SK-N-SH (cell line): ENCODE measurements around the gene SH3RF2. TPM values are rescaled to one million over a fixed set of nuclear protein-coding genes. Genes with fewer than 3 reads are reported as not detected.

Source experiments
- CTCF ChIA-PET: fragments of 300-600, 350-600 bp; formaldehyde crosslinking; extraction: SDS; loops from one replicate; lab custom pipeline; 2021; lab: Yijun Ruan, JAX
- POLR2A ChIA-PET: fragments of 350-600 bp; sonication (Branson Sonifier 250); formaldehyde crosslinking; extraction: SDS; loops from one replicate; lab custom pipeline; 2020; ENCODE audit warnings: antibody characterized with exemption, inconsistent platforms; lab: Yijun Ruan, JAX
- DNase-seq: peaks from one replicate; pipeline ENCODE4 v3.0.0; 2012
- H2AFZ ChIP-seq: fragments of 200-600 bp; sonication (generic); 2 replicates; pipeline ENCODE4 v1.8.1; 2016; ENCODE audit warnings: antibody characterized with exemption, mild to moderate bottlenecking, low read depth
- H3F3A ChIP-seq: fragments of 200-600 bp; sonication (generic); replicated peaks from 2 replicates; pipeline ENCODE3; 2016; ENCODE audit warnings: antibody characterized with exemption, mild to moderate bottlenecking; ENCODE audit not compliant: insufficient read depth
- H3K27ac ChIP-seq, 2 experiments: fragments of 200-500 bp in 1 of 2; fragments of 200-600 bp in 1 of 2; sonication (Bioruptor generic) in 1 of 2; sonication (generic), shearing (Covaris generic) in 1 of 2; 2 replicates each; pipeline versions ENCODE4 v1.5.1 to v1.6.1; 2014 to 2016; ENCODE audit warnings: low read depth in 2 of 2, inconsistent platforms in 1 of 2, low read length in 1 of 2, mild to moderate bottlenecking in 1 of 2, mixed read lengths in 1 of 2
- H3K27me3 ChIP-seq: fragments of 200-600 bp; sonication (generic), shearing (Covaris generic); 2 replicates; pipeline ENCODE4 v1.6.1; 2016; ENCODE audit warnings: mixed run types; ENCODE audit not compliant: insufficient read depth
- H3K36me3 ChIP-seq, 2 experiments: fragments of 200-500 bp in 1 of 2; fragments of 200-600 bp in 1 of 2; sonication (Bioruptor generic) in 1 of 2; sonication (generic) in 1 of 2; replicated peaks in 1 of 2; 2 replicates each; pipeline versions ENCODE3 to v1.5.1; 2014 to 2016; ENCODE audit warnings: low read length in 1 of 2, mild to moderate bottlenecking in 1 of 2; ENCODE audit not compliant: insufficient read depth in 2 of 2, control insufficient read depth in 1 of 2
- H3K4me1 ChIP-seq, 2 experiments: fragments of 200-500 bp in 1 of 2; fragments of 200-600 bp in 1 of 2; sonication (Bioruptor generic) in 1 of 2; sonication (generic), shearing (Covaris generic) in 1 of 2; 2 replicates each; pipeline versions ENCODE4 v1.5.1 to v1.6.1; 2014 to 2016; ENCODE audit warnings: low read depth in 1 of 2, low read length in 1 of 2, mixed run types in 1 of 2; ENCODE audit not compliant: insufficient read depth in 2 of 2, control insufficient read depth in 1 of 2
- H3K4me2 ChIP-seq: fragments of 200-600 bp; sonication (generic), shearing (Covaris generic); 2 replicates; pipeline ENCODE4 v1.6.1; 2017; ENCODE audit warnings: mixed run types
- H3K4me3 ChIP-seq, 2 experiments: fragments of 200-500 bp in 1 of 2; fragments of 200-600 bp in 1 of 2; sonication (Bioruptor generic) in 1 of 2; sonication (generic), shearing (Covaris generic) in 1 of 2; 2 replicates each; pipeline versions ENCODE4 v1.5.1 to v1.8.1; 2014 to 2016; ENCODE audit warnings: low read depth in 2 of 2, inconsistent platforms in 1 of 2, low read length in 1 of 2, mild to moderate bottlenecking in 1 of 2, mixed read lengths in 1 of 2, moderate library complexity in 1 of 2
- H3K79me2 ChIP-seq: fragments of 200-600 bp; sonication (generic); 2 replicates; pipeline ENCODE4 v1.8.1; 2017; ENCODE audit warnings: mild to moderate bottlenecking; ENCODE audit not compliant: insufficient read depth
- H3K9ac ChIP-seq: fragments of 200-600 bp; sonication (generic); 2 replicates; pipeline ENCODE4 v1.6.1; 2017; ENCODE audit warnings: mixed run types
- H3K9me2 ChIP-seq: fragments of 200-600 bp; sonication (generic); 2 replicates; pipeline ENCODE4 v1.6.1; 2017; ENCODE audit warnings: mixed run types
- H3K9me3 ChIP-seq: fragments of 200-600 bp; sonication (generic); 2 replicates; pipeline ENCODE4 v1.6.1; 2017; ENCODE audit warnings: mixed run types, mild to moderate bottlenecking, moderate library complexity
- H4K20me1 ChIP-seq: fragments of 200-600 bp; sonication (generic); 2 replicates; pipeline ENCODE4 v1.6.1; 2017; ENCODE audit warnings: mild to moderate bottlenecking, mixed run types; ENCODE audit not compliant: insufficient read depth
- CHD2 ChIP-seq: fragments of 150-350 bp; IDR thresholded peaks from 2 replicates; pipeline ENCODE4 v1.6.1; 2018; ENCODE audit warnings: low read length; ENCODE audit not compliant: partially characterized antibody
- ELF1 ChIP-seq: IDR thresholded peaks from 2 replicates; pipeline ENCODE4 v1.4.0; 2012
- FOSL2 ChIP-seq: IDR thresholded peaks from 2 replicates; pipeline ENCODE4 v1.4.0; 2012; ENCODE audit warnings: low read depth, mild to moderate bottlenecking, moderate library complexity, borderline replicate concordance
- FOXJ3 ChIP-seq: sonication (generic); formaldehyde crosslinking; IDR thresholded peaks from 2 replicates; pipeline ENCODE4 v1.5.1; 2020; ENCODE audit warnings: mild to moderate bottlenecking, missing genetic modification reagents
- FOXM1 ChIP-seq: IDR thresholded peaks from 2 replicates; pipeline ENCODE4 v1.4.0; 2012; ENCODE audit warnings: low read depth, mild to moderate bottlenecking
- GABPA ChIP-seq: IDR thresholded peaks from 2 replicates; pipeline ENCODE4 v1.4.0; 2012; ENCODE audit warnings: low read depth, mild to moderate bottlenecking
- GATA2 ChIP-seq: sonication (generic); formaldehyde crosslinking; IDR thresholded peaks from 2 replicates; pipeline ENCODE4 v1.5.0; 2020; ENCODE audit warnings: mild to moderate bottlenecking, missing genetic modification reagents
- JUND ChIP-seq: IDR thresholded peaks from 2 replicates; pipeline ENCODE4 v1.4.0; 2012
- MEF2A ChIP-seq: IDR thresholded peaks from 2 replicates; pipeline ENCODE4 v1.4.0; 2012; ENCODE audit warnings: low read depth, borderline replicate concordance
- NFIC ChIP-seq: IDR thresholded peaks from 2 replicates; pipeline ENCODE4 v1.4.0; 2012; ENCODE audit warnings: borderline replicate concordance
- RAD21 ChIP-seq: IDR thresholded peaks from 2 replicates; pipeline ENCODE4 v1.6.1; 2012; ENCODE audit warnings: mild to moderate bottlenecking, low read length
- RCOR1 ChIP-seq: fragments of 150-350 bp; IDR thresholded peaks from 2 replicates; pipeline ENCODE4 v1.6.1; 2017; ENCODE audit warnings: antibody characterized with exemption, low read length
- SMC3 ChIP-seq: IDR thresholded peaks from 2 replicates; pipeline ENCODE4 v1.6.1; 2012; ENCODE audit warnings: low read depth, low read length, improper control_type of control experiment
- YY1 ChIP-seq: IDR thresholded peaks from 2 replicates; pipeline ENCODE4 v1.4.0; 2012; ENCODE audit warnings: low read depth, mild to moderate bottlenecking
- WGBS: methylation state at CpG from one replicate; pipeline ENCODE4 v1.1.6; 2017; ENCODE audit warnings: low lambda C conversion rate; 5-methylcytosine and 5-hydroxymethylcytosine counted together
- polyA plus RNA-seq, 3 experiments: library from polyadenylated mRNA; depleted of rRNA; stranded (reverse); fragments of >200 nt; gene quantifications; 2 replicates each; pipeline ENCODE4 v1.2.3, GENCODE V29; 2012
- TF ChIP-seq, protein P1 (sequence below): fragments of 150-350 bp; IDR thresholded peaks from 2 replicates; pipeline ENCODE4 v1.6.1; 2017; ENCODE audit warnings: antibody characterized with exemption, low read length, low read depth, borderline replicate concordance
- TF ChIP-seq, protein P2 (sequence below): IDR thresholded peaks from 2 replicates; pipeline ENCODE4 v1.4.0; 2012; ENCODE audit warnings: low read depth, borderline replicate concordance
- TF ChIP-seq, protein P3 (sequence below): IDR thresholded peaks from 2 replicates; pipeline ENCODE4; 2012
- TF ChIP-seq, protein P4 (sequence below): fragments of 200-600 bp; sonication (generic); IDR thresholded peaks from 2 replicates; pipeline ENCODE4 v1.6.1; 2017; ENCODE audit warnings: antibody characterized with exemption, mild to moderate bottlenecking, moderate library complexity
- TF ChIP-seq, protein P5 (sequence below): IDR thresholded peaks from 2 replicates; pipeline ENCODE4 v1.6.1; 2012; ENCODE audit warnings: mild to moderate bottlenecking, low read depth, low read length, moderate library complexity

Gene SH3RF2
- polyA plus RNA-seq, 1 of the 3 experiments (the other 2 are of a cell fraction): 0.87 TPM

DNA sequence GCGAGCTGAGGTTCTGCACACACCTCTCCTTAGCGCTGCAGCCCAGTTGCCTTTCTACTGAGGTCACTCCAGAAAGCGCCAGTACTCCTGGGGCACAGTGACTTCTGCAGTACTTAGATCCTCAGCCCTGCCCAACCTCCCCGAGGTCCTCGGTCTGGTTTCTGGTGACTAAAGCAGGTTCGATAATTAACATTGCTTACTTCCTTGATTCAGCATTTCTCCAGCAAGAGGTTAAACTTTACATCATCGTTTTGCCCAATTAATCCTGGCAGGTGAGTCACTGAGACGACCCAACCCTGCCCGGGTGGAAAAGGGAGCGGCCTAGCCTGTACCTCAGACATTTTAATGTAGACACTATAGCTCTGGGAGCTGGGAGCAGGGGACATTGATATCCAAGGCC lies 91.4 kb downstream of the SH3RF2 start:
- DNase-seq: no peak
- H3K9ac ChIP-seq: no peak overlapping the region
- WGBS: 65% methylated on average over 8 of the region's 10 CpGs
- H3K79me2 ChIP-seq: no peaks in the 10 kb centered on the region
- no peak overlapping the region for H3K4me2 ChIP-seq
- no peak overlapping the region for H3K4me3 ChIP-seq
- H3K9me2 ChIP-seq: no peaks in the 10 kb centered on the region
- H3K27ac ChIP-seq: no peak overlapping the region
- H3K4me1 ChIP-seq: no peaks in the 10 kb centered on the region; a peak in 1 of 4 replicates
- H3K9me3 ChIP-seq: no peaks in the 10 kb centered on the region
- ChIA-PET CTCF (interaction anchor here (1.5 to 2.1 kb wide), 2 partner anchors 13 to 20 kb away, joined by 5 read pairs; no protein-coding TSS in a partner anchor), POLR2A (no interaction called here)
- H3F3A ChIP-seq: no peaks in the 10 kb centered on the region
- no peaks in the 10 kb centered on the region for H3K27me3 ChIP-seq
- H4K20me1 ChIP-seq: no peaks in the 10 kb centered on the region
- TF ChIP-seq FOXM1 (no peak), RCOR1 (no peak), FOXJ3 (no peak), NFIC (no peak), SMC3 (no peak), YY1 (no peak), RAD21 (no peak), JUND (no peak)
- TF ChIP-seq, protein P1, sequence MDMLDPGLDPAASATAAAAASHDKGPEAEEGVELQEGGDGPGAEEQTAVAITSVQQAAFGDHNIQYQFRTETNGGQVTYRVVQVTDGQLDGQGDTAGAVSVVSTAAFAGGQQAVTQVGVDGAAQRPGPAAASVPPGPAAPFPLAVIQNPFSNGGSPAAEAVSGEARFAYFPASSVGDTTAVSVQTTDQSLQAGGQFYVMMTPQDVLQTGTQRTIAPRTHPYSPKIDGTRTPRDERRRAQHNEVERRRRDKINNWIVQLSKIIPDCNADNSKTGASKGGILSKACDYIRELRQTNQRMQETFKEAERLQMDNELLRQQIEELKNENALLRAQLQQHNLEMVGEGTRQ: no peak
- TF ChIP-seq, protein P2, sequence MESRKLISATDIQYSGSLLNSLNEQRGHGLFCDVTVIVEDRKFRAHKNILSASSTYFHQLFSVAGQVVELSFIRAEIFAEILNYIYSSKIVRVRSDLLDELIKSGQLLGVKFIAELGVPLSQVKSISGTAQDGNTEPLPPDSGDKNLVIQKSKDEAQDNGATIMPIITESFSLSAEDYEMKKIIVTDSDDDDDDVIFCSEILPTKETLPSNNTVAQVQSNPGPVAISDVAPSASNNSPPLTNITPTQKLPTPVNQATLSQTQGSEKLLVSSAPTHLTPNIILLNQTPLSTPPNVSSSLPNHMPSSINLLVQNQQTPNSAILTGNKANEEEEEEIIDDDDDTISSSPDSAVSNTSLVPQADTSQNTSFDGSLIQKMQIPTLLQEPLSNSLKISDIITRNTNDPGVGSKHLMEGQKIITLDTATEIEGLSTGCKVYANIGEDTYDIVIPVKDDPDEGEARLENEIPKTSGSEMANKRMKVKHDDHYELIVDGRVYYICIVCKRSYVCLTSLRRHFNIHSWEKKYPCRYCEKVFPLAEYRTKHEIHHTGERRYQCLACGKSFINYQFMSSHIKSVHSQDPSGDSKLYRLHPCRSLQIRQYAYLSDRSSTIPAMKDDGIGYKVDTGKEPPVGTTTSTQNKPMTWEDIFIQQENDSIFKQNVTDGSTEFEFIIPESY: no peak
- no peaks in the 10 kb centered on the region for H3K36me3 ChIP-seq
- H2AFZ ChIP-seq: no peak overlapping the region

DNA sequence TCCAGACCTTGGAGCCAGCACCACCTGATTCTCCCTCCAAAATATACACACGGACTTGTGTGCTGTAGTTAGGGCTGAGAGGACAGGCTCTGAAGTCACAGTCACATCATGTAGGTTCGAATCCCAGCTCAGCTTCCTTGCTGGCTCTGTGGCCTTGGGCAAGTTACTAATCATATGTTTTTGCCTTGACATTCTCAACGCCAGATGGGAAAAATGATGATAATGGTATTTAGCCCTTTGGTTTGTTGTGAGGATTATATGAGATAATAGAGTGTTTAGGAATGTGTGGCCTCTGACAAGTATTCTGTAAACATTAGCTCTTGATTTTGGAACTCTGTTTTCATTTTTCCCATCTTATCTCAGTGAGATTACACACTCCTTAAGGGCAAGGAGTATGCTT lies 96.5 kb downstream of the SH3RF2 start:
- POLR2A ChIA-PET: no interaction called here
- DNase-seq: no peak
- Histone ChIP-seq H4K20me1 (no peaks in the 10 kb centered on the region), H3K9me2 (no peaks in the 10 kb centered on the region), H3F3A (no peaks in the 10 kb centered on the region), H3K4me2 (no peak overlapping the region), H3K27ac (no peak overlapping the region), H3K9me3 (no peaks in the 10 kb centered on the region), H3K79me2 (no peaks in the 10 kb centered on the region), H3K4me1 (peaks cover 0 to 3% of the 10 kb centered on the region in 2 experiments; a peak in 2 of 4 replicates), H3K27me3 (no peaks in the 10 kb centered on the region), H3K36me3 (no peaks in the 10 kb centered on the region), H3K9ac (no peak overlapping the region), H2AFZ (no peak overlapping the region), H3K4me3 (no peak overlapping the region)
- 77% methylated on average over 2 of the region's 3 CpGs for WGBS
- CTCF ChIA-PET: interaction anchor here (3.8 kb wide), 1 partner anchor 8 kb away, joined by 18 read pairs; no protein-coding TSS in a partner anchor
- TF ChIP-seq, protein P3, sequence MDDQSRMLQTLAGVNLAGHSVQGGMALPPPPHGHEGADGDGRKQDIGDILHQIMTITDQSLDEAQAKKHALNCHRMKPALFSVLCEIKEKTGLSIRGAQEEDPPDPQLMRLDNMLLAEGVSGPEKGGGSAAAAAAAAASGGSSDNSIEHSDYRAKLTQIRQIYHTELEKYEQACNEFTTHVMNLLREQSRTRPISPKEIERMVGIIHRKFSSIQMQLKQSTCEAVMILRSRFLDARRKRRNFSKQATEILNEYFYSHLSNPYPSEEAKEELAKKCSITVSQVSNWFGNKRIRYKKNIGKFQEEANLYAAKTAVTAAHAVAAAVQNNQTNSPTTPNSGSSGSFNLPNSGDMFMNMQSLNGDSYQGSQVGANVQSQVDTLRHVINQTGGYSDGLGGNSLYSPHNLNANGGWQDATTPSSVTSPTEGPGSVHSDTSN: no peak
- TF ChIP-seq, protein P1: no peak
- TF ChIP-seq, protein P4, sequence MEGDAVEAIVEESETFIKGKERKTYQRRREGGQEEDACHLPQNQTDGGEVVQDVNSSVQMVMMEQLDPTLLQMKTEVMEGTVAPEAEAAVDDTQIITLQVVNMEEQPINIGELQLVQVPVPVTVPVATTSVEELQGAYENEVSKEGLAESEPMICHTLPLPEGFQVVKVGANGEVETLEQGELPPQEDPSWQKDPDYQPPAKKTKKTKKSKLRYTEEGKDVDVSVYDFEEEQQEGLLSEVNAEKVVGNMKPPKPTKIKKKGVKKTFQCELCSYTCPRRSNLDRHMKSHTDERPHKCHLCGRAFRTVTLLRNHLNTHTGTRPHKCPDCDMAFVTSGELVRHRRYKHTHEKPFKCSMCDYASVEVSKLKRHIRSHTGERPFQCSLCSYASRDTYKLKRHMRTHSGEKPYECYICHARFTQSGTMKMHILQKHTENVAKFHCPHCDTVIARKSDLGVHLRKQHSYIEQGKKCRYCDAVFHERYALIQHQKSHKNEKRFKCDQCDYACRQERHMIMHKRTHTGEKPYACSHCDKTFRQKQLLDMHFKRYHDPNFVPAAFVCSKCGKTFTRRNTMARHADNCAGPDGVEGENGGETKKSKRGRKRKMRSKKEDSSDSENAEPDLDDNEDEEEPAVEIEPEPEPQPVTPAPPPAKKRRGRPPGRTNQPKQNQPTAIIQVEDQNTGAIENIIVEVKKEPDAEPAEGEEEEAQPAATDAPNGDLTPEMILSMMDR: no peak
- no peak for TF ChIP-seq FOSL2
- no peak for TF ChIP-seq GATA2 (CRISPR knock-in tag)
- TF ChIP-seq CHD2: no peak
- no peak for TF ChIP-seq MEF2A
- TF ChIP-seq ELF1: no peak
- TF ChIP-seq, protein P5, sequence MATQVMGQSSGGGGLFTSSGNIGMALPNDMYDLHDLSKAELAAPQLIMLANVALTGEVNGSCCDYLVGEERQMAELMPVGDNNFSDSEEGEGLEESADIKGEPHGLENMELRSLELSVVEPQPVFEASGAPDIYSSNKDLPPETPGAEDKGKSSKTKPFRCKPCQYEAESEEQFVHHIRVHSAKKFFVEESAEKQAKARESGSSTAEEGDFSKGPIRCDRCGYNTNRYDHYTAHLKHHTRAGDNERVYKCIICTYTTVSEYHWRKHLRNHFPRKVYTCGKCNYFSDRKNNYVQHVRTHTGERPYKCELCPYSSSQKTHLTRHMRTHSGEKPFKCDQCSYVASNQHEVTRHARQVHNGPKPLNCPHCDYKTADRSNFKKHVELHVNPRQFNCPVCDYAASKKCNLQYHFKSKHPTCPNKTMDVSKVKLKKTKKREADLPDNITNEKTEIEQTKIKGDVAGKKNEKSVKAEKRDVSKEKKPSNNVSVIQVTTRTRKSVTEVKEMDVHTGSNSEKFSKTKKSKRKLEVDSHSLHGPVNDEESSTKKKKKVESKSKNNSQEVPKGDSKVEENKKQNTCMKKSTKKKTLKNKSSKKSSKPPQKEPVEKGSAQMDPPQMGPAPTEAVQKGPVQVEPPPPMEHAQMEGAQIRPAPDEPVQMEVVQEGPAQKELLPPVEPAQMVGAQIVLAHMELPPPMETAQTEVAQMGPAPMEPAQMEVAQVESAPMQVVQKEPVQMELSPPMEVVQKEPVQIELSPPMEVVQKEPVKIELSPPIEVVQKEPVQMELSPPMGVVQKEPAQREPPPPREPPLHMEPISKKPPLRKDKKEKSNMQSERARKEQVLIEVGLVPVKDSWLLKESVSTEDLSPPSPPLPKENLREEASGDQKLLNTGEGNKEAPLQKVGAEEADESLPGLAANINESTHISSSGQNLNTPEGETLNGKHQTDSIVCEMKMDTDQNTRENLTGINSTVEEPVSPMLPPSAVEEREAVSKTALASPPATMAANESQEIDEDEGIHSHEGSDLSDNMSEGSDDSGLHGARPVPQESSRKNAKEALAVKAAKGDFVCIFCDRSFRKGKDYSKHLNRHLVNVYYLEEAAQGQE: no peak
- no peak for TF ChIP-seq GABPA
